ENCODE data around the gene TIMMDC1. TPM values are rescaled to one million over a fixed set of nuclear protein-coding genes. Genes with fewer than 3 reads are reported as not detected.

Gene TIMMDC1
- total and polyA plus RNA-seq, 9 of the 15 experiments (the other 6 are each of a cell fraction or from before 2014, with no cell fraction given): 62.1 to 226 (median 86.6) TPM

DNA sequence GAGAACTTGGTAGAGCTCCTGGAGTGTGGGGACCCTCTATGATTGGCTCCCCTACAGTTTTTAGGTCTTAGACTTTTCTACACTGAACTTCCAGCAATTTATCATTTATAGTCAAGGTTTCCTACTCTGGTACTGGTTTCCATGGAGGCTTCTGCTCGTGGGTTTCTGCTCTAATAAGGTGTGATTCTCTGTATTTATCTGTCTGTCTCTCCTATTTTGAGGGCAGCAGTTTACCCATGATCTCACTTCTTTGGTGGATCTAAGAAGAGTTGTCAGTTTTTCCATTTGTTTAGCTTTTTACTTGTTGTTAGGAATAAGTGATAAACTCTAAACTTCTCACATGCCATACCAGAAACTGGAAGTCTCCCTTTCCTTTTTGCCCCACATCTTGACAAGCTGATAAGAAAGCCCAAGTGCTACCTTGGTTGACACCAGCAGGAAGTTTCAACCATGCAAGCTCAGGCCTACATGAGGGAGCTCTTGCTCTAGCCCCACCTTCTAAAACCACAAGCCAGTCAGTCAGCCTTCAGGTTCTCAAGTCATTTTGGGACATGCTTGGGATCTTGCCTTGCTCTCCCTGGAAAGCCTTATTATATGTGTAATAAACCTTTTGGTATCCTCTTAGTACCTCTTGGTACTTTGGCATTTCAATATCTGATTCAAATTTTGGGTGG, 10.0 kb downstream of the TIMMDC1 start (continued):
- TF ChIP-seq KLF10 (CRISPR knock-in tag; IDR thresholded peaks at IDR 0.05) (no peak), ZNF316 (IDR thresholded peaks at IDR 0.05) (no peak), RAD21 (CRISPR knock-in tag; conservative IDR thresholded peaks at IDR 0.05 in 1 of 2, IDR thresholded peaks at IDR 0.05 in 1 of 2) (0 out of 4 replicates have a peak, but pooled peaks of 1 of the 2 experiments have one; percentile 4), ZC3H11A (IDR thresholded peaks at IDR 0.05; ENCODE audit: low read depth, low read length) (no peak), MAZ (CRISPR knock-in tag; conservative IDR thresholded peaks at IDR 0.05 in 1 of 2, IDR thresholded peaks at IDR 0.05 in 1 of 2) (peak in 1 of 2 experiments; percentile 36; a peak in 1 of 4 replicates), E2F3 (CRISPR knock-in tag; IDR thresholded peaks at IDR 0.05) (no peak), ZNF23 (CRISPR knock-in tag; IDR thresholded peaks at IDR 0.05) (no peak), SMARCC2 (IDR thresholded peaks at IDR 0.05; ENCODE audit: low read depth) (no peak), CHD4 (IDR thresholded peaks at IDR 0.05; ENCODE audit: insufficient read depth, insufficient replicate concordance, low read depth, low read length, poor library complexity, severe bottlenecking) (no peak), SETDB1 (IDR thresholded peaks at IDR 0.05; ENCODE audit: low read length) (no peak), ZNF431 (CRISPR knock-in tag; IDR thresholded peaks at IDR 0.05) (peak; percentile 67; the same call in 1 of the 2 replicates), CC2D1A (IDR thresholded peaks at IDR 0.05) (no peak), PTBP1 (IDR thresholded peaks at IDR 0.05; ENCODE audit: low read depth, low read length) (no peak), ZNF12 (CRISPR knock-in tag; IDR thresholded peaks at IDR 0.05) (no peak), SIN3B (IDR thresholded peaks at IDR 0.05; ENCODE audit: low read depth) (no peak), ZKSCAN3 (CRISPR knock-in tag; IDR thresholded peaks at IDR 0.05) (no peak), MYNN (IDR thresholded peaks at IDR 0.05) (no peak), MYNN (CRISPR knock-in tag; IDR thresholded peaks at IDR 0.05) (no peak), PRPF4 (IDR thresholded peaks at IDR 0.05; ENCODE audit: insufficient read depth, low read depth, low read length, poor library complexity, severe bottlenecking) (no peak), ESRRA (IDR thresholded peaks at IDR 0.05; ENCODE audit: borderline replicate concordance, low read depth) (peak; percentile 31; the same call in 1 of the 2 replicates), ZNF239 (CRISPR knock-in tag; IDR thresholded peaks at IDR 0.05) (no peak), HDAC1 (IDR thresholded peaks at IDR 0.05) (no peak), KHSRP (IDR thresholded peaks at IDR 0.05) (no peak), BCL6 (CRISPR knock-in tag; IDR thresholded peaks at IDR 0.05) (no peak), GTF2E2 (tag; IDR thresholded peaks at IDR 0.05) (no peak)
- TF ChIP-seq, protein P1, sequence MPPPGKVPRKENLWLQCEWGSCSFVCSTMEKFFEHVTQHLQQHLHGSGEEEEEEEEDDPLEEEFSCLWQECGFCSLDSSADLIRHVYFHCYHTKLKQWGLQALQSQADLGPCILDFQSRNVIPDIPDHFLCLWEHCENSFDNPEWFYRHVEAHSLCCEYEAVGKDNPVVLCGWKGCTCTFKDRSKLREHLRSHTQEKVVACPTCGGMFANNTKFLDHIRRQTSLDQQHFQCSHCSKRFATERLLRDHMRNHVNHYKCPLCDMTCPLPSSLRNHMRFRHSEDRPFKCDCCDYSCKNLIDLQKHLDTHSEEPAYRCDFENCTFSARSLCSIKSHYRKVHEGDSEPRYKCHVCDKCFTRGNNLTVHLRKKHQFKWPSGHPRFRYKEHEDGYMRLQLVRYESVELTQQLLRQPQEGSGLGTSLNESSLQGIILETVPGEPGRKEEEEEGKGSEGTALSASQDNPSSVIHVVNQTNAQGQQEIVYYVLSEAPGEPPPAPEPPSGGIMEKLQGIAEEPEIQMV (tag; conservative IDR thresholded peaks at IDR 0.05; ENCODE audit: low read depth): no peak
- TF ChIP-seq, protein P2, sequence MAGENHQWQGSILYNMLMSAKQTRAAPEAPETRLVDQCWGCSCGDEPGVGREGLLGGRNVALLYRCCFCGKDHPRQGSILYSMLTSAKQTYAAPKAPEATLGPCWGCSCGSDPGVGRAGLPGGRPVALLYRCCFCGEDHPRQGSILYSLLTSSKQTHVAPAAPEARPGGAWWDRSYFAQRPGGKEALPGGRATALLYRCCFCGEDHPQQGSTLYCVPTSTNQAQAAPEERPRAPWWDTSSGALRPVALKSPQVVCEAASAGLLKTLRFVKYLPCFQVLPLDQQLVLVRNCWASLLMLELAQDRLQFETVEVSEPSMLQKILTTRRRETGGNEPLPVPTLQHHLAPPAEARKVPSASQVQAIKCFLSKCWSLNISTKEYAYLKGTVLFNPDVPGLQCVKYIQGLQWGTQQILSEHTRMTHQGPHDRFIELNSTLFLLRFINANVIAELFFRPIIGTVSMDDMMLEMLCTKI (IDR thresholded peaks at IDR 0.05; ENCODE audit: partially characterized antibody): no peak
- TF ChIP-seq, protein P3, sequence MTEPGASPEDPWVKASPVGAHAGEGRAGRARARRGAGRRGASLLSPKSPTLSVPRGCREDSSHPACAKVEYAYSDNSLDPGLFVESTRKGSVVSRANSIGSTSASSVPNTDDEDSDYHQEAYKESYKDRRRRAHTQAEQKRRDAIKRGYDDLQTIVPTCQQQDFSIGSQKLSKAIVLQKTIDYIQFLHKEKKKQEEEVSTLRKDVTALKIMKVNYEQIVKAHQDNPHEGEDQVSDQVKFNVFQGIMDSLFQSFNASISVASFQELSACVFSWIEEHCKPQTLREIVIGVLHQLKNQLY (CRISPR knock-in tag; conservative IDR thresholded peaks at IDR 0.05): no peak
